ENCODE measurements around the gene EEFSEC.

The EEFSEC gene, protein sequence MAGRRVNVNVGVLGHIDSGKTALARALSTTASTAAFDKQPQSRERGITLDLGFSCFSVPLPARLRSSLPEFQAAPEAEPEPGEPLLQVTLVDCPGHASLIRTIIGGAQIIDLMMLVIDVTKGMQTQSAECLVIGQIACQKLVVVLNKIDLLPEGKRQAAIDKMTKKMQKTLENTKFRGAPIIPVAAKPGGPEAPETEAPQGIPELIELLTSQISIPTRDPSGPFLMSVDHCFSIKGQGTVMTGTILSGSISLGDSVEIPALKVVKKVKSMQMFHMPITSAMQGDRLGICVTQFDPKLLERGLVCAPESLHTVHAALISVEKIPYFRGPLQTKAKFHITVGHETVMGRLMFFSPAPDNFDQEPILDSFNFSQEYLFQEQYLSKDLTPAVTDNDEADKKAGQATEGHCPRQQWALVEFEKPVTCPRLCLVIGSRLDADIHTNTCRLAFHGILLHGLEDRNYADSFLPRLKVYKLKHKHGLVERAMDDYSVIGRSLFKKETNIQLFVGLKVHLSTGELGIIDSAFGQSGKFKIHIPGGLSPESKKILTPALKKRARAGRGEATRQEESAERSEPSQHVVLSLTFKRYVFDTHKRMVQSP

DNA sequence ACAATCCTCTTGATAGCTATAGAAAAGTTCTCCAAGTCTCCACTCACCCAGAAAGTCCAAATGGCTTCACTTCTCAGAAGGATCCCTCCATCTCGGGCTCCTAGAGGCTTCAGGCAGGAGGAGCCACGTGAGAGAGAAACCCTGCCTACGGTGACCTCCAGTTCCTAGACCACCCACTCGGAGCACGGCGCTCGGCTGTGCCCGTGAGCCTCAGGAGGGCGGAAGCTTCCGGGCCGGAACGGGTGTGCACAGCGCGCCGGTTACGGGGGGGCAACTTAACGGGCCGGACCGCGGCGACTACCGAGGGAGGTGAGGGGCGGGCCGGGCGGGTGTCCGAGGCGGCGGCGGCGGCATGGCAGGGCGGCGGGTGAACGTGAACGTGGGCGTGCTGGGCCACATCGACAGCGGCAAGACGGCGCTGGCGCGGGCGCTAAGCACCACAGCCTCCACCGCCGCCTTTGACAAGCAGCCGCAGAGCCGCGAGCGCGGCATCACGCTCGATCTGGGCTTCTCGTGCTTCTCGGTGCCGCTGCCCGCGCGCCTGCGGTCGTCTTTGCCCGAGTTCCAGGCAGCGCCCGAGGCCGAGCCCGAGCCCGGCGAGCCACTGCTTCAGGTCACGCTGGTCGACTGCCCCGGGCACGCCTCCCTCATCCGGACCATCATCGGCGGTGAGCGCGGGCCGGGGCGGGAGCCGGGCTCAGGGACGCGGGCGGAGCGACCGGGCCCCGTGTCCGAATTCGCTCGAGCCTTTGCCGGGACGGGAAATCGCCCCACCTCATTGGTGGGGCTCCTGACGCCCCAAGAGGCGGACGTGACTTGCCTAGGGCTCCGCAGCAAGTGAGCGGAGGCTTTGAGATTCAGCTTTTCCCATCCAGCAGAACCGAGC lies at the start of gene EEFSEC:
Gene EEFSEC (plus strand): TSS at position 326 of the 886 bp plus-strand sequence. CDS start 27 bp downstream, at position 353.
- DNase-seq: peak; percentile 81

DNA sequence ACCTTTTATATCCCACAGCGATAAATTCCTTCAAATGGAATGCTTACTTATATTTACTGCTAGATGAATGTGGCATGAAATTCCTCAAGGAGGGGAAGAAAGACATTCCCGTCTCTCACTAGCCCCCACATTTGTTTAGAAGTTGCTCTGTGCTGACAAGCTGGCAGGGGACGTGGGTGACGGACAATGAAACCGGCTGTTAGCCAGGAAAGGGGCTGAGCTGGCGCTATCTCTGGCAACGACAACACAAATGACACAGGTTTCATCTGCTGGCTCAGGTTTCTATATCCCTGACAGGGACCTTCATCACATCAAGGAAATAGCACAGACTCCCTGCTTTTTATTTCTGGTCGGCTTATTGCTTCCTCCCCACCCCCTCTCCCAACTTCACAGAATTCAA lies 45.4 kb upstream of the EEFSEC start:
- no peak for DNase-seq

DNA sequence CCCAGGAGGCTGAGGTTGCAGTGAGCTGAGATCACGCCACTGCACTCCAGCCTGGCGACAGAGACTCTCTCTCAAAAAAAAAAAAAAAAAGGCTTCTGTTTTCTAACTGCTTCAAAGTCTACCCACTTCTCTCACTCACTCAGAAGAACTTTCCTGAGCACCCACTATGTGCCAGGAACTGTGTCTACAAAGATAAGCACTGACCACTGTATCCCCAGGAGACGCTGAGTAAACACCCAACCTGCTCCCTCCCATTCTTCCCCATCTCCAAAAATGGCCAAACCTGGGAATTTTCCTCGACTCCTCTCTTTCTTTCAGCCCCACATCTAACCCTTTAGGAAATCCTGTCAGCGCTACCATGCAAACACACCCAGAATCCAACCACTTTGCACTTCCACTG lies 42.1 kb upstream of the EEFSEC start:
- DNase-seq: no peak

GRCh38 chr3:128112357-128112968 lies 40.8 kb upstream of the EEFSEC start:
- DNase-seq: peak; percentile 31

DNA sequence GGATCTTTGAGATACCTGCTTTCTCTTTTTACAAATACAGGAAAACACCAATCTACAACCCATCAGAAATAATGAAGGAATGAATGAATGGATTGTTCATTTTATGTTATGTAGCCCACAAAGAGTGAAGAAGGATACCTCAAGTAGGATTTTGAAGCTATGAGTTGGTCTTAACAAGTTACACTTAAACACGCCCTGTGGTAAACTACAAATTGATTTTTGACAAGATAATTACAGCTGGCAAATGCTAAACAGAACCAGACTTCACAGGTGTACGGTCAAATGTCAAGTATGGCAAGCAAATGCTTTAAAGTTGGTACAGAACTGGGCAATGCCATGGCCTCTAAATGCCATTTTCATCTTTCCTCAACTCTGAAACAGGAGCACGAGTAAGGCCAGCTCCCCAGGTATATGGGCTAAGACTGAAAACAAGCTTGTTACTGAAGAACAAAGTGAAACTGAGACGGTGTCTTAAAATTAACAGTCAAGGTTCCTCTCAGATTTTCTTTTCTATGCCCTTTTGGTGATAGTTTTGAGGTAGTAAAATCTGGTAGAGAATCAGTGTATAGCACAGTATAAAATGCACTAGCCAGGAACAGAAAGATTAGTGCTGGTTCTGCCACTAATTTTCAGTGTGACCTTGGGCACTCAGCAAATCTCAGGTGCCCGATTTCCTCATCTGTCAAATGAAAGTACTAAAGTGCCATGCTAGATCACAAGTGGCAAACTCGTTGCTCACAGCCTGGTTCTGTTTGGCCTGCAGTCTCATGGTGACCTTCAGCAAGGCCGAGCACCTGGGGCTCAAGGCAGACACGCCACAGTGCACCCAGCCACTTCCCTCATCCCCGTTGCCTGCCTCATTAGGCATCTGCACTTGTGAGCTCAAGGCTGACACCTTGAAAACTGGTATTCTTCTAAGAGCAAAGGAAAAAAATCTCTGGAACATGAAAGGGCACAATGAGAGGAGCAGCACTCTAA lies 39.2 kb upstream of the EEFSEC start:
- DNase-seq: no peak

- DNase-seq: no peak
Measured at GRCh38 chr3:128122013-128122412, 31.3 kb upstream of the EEFSEC start.

DNA sequence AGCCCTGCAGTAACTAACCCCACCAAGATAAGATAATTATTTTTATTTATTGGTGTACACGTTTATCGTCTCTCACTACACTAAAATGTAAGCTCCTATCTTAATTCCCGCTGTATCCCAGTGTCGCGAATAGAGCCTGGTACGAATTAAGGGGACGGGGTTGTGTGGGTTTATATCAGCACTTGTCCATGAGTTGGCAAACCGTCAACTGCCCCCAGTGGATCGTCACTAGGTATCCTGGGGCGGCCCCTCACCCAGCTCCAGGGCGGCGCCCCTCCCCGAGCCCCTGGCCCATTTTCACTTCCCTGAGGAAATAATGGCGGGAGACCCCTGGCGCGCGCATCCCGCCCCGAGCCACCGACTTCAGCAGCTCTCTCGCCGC lies 30.1 kb upstream of the EEFSEC start:
- no peak for DNase-seq

DNA sequence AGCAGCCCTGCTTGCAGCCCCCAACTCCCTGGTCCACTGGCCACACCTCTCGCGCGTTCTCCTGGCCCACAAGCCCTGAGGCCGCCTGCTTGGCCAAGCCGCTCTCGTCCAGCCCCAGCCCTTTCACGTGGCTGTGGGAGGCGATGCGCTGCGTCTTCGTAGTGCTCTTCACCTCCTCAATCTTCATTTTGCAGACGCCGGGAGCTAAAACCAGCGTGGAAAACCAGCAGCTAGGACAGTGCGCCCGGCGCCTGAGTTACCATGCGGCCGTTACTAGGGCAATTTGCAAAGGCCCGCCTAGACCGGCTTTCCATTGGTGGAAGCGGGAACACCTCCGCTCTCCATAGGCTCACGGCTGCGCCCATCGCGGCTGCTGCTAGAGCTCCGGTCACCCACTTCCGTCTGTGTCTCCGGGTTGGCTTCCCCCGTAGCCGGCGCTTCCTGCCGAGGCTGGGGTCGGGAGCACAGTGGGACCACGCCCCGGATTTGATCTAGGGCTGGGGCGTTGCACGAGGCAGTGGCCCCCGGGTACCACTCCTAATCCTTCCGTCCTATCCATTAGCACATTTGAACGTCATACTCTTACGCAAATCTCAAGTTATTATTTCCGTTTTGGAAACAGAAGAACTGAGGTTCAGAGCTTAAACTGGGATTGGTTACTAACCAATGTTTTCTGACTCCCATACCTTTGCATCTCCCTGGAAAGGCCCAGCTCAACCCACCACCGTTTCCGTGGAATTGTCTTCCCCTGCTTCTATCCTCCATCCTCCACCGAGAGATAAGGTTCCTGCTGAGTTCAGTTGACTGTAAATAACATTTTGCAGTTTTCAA lies 29.5 kb upstream of the EEFSEC start, which contains the start of gene RUVBL1:
Gene RUVBL1 (minus strand): TSS at position 275 of the 831 bp plus-strand sequence. CDS start 88 bp downstream, at position 187.
- peak; percentile 94 for DNase-seq

DNA sequence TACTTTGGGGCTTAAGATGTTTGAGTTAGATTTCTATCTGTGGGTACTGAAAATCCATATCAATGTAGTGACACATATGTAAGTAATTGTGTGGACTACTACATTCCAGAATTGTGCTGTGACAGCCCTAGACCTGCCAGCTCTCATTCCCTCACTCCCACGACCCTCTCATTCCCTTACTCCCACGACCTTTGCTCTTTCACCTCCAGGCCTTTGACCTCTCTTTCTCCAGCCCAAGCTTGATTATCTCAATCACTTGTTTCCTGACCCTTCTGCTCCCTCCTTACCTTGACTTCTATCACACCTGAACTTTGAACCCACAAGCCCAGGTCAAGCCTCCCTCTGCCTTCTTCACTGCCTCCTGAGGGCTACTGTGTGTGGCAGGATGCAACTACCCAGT lies 26.0 kb upstream of the EEFSEC start:
- DNase-seq: no peak

DNA sequence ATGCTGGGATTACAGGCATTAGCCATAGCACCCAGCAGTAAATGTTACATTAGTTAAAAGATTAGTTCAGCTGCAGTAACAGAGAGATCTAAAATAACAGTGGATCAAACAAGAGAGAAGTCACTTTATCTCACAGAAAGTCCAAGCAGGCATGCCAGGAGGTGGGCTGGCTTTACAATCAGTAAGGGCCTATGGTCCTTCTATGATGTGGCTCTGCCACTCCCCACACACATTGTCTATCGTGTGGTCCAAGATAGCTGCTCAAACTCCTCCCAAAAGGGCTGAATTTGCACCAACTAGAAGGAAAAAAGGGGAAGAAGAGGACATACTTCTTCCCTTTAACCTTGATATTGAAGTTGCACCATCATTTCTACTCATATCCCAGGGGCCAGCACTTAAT lies 25.0 kb upstream of the EEFSEC start:
- DNase-seq: no peak

DNA sequence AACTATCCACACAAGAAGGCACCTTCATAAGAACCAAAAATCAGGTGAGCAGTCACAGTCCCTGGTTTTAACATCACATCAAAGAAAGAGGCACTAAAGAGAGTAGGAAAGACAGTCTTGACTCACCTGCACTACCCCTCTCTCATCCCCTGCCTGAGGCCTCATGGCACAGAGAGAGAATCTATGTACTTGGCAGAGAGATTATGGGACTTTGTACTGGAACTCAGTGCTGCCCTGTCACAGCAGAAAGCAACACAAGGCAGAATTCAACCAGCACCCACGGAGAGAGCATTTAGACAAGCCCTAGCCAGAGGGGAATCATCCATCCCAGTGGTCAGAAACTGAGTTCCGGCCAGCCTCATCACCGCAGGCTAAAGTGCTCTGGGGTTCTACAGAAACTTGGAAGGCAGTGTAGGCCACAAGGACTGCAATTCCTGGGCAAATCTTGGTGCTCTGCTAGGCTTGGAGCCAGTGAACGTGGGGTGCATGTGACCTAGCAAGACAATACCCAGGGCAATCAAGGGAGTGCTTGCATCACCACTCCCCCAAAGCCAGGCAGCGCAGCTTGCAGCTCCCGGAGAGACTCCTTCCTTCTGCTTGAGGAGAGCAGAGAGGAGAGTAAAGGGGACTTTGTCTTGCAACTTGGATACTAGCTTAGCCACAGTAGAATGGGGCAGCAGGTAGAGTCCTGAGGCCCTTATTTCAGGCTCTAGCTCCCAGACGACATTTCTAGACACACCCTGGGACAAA lies 21.2 kb upstream of the EEFSEC start:
- DNase-seq: no peak

- DNase-seq: no peak
Measured at GRCh38 chr3:128133273-128133883, 19.9 kb upstream of the EEFSEC start.

- no peak for DNase-seq
Measured at GRCh38 chr3:128143496-128143895, 9.8 kb upstream of the EEFSEC start.

DNA sequence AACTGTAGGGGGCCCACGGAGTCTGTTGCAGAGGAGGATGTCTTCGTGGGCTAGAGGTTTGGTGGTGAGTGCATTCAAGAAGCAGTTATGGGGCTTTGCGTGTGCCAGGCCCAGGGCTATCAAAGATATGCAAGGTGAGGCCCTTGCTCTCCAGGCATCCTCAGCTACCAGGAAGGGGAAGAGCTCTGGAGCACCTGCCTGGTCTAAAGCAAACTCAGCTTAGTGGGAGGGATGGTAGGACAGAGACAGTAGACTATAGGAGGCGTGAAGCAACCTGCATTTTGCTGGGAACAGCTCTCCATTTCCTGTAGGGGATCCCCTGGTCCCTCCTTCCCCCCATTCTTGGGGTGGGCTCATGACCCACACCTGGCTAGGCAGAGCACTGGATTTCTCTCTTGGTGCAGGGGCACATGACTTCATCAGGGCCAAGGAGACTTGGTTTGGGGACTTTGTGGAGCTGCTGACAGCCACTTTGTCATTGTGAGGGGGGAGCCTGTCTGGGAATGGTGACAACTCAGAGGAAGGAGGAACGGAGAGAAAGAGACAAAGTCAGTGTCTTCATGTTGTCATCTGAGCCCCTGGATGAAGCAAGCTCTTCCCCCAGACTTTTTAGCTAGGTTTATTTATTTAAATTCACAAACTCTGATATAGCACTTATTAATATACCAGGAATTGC lies 8.6 kb upstream of the EEFSEC start:
- no peak for DNase-seq

DNA sequence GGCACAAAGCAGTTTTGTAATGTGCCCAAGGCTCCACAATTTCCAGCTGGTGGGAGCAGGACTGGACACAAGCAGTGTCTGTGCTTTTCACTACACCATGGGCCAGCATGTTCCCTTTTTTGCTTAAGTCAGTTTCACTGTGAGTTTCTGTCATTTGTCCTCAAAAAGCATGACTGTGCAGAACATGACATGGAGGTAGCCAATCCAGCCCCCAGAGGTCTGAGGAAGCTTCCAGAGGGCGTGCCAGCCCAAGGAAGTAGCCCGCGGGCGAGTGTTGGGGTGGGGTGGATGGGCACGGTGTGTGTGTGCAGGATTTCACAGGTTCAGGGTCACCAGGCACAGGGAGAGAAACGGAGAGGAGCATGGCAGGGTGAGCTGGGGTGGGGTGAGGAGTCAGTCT lies 8.0 kb upstream of the EEFSEC start:
- no peak for DNase-seq

DNA sequence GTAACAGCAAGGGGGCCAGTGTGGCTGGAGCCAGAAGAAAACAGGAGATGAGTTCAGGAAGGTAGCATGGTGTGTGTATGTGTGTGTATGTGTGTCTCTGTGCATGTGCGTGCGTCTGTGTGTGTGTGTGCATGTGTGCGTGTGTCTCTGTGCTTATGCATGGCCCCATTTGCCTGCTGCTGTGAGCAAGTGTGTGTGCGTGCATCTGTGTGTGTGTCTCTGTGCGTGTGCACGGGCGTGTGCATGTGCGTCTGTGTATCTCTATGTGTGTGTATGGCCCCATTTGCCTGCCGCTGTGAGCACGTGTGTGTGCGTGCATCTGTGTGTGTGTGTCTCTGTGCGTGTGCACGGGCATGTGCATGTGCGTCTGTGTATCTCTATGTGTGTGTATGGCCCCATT lies 7.1 kb upstream of the EEFSEC start:
- DNase-seq: no peak

GRCh38 chr3:128149650-128150049 lies 3.6 kb upstream of the EEFSEC start:
- DNase-seq: no peak

DNA sequence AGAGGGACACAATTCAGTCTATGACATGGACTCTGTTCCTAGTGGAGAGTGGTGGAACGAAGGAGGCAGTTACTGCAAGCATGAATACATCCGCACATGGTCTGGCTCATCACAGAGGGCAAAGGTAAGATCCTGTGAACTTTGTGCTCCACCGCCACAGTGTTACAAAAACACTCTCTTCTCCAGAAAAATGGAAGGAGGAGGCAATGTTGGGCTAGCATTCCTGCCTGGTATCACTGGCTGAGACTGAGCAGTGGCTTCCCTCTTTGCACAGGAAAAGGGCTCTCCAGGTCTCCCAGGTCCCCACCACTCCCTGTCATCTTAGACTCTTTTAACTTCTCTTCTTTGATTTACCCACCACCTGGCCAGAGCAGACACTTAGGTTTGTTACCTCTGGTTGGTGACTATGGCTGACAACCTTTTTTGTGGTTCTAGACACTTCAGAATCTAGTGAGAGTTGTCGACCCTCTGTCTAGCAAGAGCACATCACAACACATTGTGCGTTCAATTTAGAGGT lies 1.5 kb upstream of the EEFSEC start:
- DNase-seq: no peak
